ENCODE measurements around the gene SAMD4A.
"Not testable (repeated sequence)": the region's sequence is repeated elsewhere in the genome, so short reads cannot be mapped to it uniquely, and the experiment has no call there.

Gene SAMD4A

GRCh38 chr14:54735424-54735823, 168.5 kb downstream of the SAMD4A start:
- no peak for DNase-seq (ENCODE audit: low spot score)

- DNase-seq (ENCODE audit: low spot score), result no peak
These were observed 170.3 kb downstream of the SAMD4A start for GRCh38 chr14:54737132-54737711.

- no peak for DNase-seq (ENCODE audit: low spot score)
These were observed 171.1 kb downstream of the SAMD4A start for GRCh38 chr14:54738009-54738408.

GRCh38 chr14:54739514-54739913, 172.6 kb downstream of the SAMD4A start:
- no peak for DNase-seq (ENCODE audit: low spot score)

GRCh38 chr14:54742492-54743350, 175.8 kb downstream of the SAMD4A start:
- DNase-seq (ENCODE audit: low spot score), result no peak

- no peak for DNase-seq (ENCODE audit: low spot score)
These were observed 176.5 kb downstream of the SAMD4A start for GRCh38 chr14:54743382-54743781.

- no peak for DNase-seq (ENCODE audit: low spot score)
These were observed 179.1 kb downstream of the SAMD4A start for GRCh38 chr14:54746019-54746418.

- DNase-seq (ENCODE audit: low spot score), result no peak
These were observed 180.7 kb downstream of the SAMD4A start for GRCh38 chr14:54747616-54748015.

- DNase-seq (ENCODE audit: low spot score), result no peak
These were observed 182.3 kb downstream of the SAMD4A start for GRCh38 chr14:54749180-54749579.

- no peak for DNase-seq (ENCODE audit: low spot score)
These were observed 182.8 kb downstream of the SAMD4A start for GRCh38 chr14:54749727-54750126.

- not testable (repeated sequence) for DNase-seq (ENCODE audit: low spot score)
These were observed 185.7 kb downstream of the SAMD4A start for GRCh38 chr14:54752611-54753010.

- DNase-seq (ENCODE audit: low spot score), result not testable (repeated sequence)
These were observed 186.5 kb downstream of the SAMD4A start for GRCh38 chr14:54753396-54753795.

GRCh38 chr14:54754116-54754622, 187.2 kb downstream of the SAMD4A start:
- DNase-seq (ENCODE audit: low spot score), result no peak

GRCh38 chr14:54754623-54755386, 187.9 kb downstream of the SAMD4A start:
- no peak for DNase-seq (ENCODE audit: low spot score)

- DNase-seq (ENCODE audit: low spot score), result no peak
These were observed 189.9 kb downstream of the SAMD4A start for GRCh38 chr14:54756656-54757392.

- no peak for DNase-seq (ENCODE audit: low spot score)
These were observed 191.1 kb downstream of the SAMD4A start for GRCh38 chr14:54758041-54758440.

- DNase-seq (ENCODE audit: low spot score), result no peak
These were observed 193.2 kb downstream of the SAMD4A start for GRCh38 chr14:54759982-54760585.

GRCh38 chr14:54760866-54761575, 194.1 kb downstream of the SAMD4A start:
- DNase-seq (ENCODE audit: low spot score), result no peak

GRCh38 chr14:54761835-54762234, 194.9 kb downstream of the SAMD4A start:
- DNase-seq (ENCODE audit: low spot score), result no peak

GRCh38 chr14:54762296-54762695, 195.4 kb downstream of the SAMD4A start:
- no peak for DNase-seq (ENCODE audit: low spot score)

- DNase-seq (ENCODE audit: low spot score), result no peak
These were observed 196.8 kb downstream of the SAMD4A start for GRCh38 chr14:54763761-54764160.
